Hematopoietic multipotent progenitor cell treated with erythropoietin and hydrocortisone succinate and interleukin-3 and kit ligand, for 17 days (in vitro differentiated cells): Measurements from ENCODE around the gene VSTM4.

Experiments used
- DNase-seq: peaks from one replicate; pipeline ENCODE4 v3.0.0-alpha.2; 2015; ENCODE audit warnings: low spot score

Gene VSTM4

DNA sequence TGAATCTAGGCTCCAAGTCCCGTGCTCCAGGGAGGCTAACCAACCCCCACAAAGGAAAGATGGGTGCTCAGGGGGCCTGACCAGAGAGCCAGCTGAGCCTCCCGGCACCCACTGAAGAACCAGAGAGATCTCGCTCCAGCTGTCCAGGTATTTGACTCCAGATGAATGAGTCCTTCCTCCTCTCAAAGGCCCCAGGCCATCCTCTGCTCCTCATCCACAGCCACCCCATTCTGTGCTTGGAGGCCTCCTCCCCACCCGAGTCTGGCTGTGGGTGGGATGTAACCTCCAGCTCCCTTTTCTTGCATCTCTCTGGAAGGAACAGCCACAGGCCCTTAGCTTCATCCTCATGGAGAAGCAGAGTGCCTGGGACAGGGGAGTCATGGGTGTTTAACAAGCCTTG lies 44.6 kb downstream of the VSTM4 start:
- no peak for DNase-seq

DNA sequence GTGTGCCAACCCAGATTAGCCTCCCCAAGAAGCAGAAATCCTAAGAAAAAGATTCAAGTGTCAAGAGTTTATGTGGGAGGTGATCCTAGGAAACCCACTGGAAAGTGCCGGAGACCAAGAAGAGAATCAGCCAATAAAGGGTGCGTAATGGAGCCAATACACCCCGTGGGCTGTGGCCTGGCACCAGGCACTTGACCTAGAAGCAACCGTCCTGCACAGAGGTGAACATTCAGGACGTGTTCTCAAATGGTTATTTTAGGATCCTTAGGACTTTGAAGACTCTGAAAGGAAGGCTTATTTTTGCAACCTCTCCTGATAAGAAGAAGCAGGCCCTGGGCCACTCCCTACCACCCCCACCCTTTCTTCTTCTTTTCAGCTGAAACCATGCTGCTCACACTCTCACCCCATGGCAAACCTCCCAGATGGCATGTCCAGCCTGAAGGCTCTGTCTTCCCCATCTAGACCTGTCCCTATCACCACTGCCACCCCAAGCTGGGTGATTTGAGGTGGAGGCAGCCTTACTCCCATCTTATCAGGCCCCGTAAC lies 46.6 kb downstream of the VSTM4 start:
- DNase-seq, result no peak

DNA sequence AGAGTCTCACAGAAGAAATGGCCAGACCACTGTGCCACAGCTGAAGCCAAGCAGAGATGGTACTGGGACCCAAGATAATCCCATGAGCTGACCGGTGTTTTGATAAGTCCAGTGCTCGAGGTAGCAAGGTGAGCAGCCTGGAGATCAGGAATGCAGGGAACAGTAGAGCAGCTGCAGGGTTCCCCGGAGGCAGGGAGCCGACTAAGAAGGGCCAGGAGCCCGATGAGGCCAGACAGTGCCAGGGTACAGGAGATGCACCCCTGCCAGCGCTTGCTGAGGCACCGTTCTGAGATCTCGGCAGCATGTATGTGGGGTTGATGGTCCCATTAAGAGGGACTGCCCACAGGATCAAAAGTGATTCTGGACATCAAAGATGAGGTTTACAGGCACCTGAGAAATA lies 47.1 kb downstream of the VSTM4 start:
- no peak for DNase-seq

DNA sequence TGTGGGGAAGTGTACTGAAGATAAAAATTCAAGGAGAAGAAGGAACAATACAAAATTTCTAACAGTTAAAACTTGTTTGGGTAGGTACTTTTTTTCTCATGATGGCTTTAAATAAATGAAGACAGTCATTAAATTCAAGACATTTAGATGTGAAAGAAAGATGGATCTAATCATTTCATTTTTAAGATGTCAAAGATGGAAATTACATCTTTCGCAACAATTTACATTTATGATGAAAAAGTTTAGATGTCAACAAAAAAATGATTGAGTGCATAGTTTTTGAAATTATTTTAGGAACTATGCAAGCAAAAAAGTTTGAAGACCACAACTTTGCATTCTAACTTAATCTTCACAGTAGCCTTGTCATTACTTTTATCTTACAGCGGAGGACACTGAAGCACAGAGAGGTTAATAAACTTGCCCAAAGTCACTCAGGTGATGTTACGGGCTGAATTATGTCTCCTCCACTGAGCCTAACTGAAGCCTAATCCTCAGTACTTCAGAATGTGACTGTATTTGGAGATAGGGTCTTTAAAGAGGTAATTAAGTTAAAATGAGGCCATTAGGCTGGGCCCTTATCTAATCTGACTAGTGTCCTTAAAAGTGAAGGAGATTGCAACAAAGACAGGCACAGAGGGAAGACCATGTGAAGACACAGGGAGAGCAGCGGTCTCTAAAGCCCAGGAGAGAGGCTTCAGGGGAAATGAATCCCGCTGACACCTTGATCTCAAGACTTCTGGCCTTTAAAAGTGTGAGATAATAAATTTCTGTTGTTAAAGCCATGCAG lies 48.2 kb downstream of the VSTM4 start:
- DNase-seq, result no peak

DNA sequence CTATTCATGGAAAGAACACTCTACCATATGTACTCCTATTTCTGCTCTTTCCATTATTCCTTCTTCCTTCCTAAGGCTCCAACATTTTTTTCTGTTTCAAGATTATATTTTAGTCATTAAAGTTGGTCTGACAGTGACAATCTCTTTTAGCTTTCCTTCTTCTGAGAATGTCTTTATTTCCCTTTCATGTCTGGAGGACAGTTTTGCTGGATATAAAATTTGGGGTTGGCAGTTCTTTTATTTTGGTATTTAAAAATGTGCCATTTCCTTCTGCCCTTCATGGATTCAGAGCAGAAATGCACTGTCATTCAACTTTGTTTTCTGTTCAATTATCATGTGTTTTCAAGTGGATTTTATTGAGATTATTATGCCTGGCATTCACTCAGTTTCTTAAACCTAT lies 53.1 kb downstream of the VSTM4 start:
- DNase-seq, result no peak

DNA sequence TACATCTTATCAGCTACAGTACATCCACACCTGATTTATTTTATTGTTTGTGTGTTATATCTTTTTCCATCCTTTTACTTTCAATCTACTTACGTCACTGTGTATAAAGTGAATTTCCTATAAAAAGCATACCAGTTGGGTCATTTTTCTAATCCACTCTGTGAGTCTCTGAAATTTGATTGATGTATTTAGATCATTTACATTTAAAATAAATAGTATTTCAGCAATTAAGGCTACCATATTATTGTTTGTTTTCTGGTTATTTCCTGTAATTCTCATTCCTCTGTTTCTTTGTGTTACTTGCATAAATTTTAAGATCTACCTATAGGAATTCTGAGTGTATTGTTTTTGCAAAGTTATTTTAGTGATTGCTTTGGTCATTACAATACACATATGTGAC lies 53.7 kb downstream of the VSTM4 start:
- no peak for DNase-seq

DNA sequence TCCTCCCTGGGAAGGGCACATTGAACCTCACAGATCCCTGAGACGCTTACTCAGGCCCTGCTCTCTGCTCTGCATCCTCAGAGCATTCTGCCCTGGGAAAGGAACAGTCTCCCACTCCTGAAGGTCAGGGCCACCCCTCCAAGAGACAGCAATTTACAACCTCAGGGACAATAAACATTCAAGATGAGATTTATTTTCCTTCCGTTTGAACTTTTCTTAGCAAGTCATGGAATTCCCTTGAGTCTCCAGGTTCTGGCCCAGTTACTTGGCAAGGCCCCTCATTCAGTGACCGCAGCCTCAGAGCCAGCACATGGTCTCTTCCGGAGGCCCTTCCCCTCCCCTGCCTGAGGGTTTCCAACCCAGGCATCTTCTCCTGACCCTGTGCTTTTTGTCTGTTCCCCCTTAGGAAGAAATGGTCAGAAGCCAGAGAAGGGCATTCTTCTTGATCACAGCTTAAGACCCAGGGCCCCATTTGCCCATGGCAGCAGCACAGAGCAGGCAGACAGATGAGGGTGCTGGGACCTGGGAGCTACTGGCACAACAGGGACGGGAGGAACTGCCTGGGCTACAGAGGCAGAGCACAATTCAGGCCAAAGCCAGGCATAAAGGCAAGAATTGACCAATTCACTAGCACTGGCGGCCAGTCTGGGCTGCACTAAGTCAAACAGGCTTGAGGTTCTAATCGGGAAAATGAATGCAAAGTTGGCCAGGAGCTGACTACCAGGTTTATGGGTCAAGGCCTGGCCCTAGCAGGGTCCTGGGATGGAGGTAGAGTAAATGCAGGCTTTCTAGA lies 56.7 kb downstream of the VSTM4 start:
- no peak for DNase-seq

DNA sequence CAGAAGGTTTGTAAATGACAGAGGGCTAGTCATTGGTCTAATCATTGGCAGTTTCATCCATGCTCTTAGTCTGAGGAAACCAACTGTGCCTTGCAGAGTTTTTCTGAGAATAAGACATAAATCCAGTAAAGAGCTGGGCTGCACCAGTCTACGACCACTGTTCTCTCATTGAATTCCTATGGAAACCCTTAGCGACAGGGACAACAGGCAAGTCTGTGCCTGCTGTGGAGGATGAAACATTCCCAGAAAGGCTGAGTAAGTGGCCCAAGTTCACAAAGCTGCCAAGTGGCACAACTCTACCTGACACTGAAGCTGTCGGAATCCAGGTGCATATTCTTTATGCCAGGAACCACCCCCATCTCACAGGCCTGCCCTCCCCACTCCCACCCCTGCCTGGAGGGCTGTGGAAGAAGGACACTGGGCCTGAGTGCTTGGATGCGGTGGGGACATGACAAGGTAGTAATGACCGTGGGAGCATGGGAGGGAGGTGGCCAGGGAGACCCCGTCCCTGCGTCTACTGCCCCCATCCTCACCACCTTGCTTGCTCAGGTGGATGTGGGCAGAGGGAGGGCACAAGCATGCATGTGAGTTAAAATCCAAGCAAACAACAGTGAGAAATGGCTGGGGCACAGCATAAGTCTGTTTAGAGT lies 58.0 kb downstream of the VSTM4 start:
- no peak for DNase-seq

DNA sequence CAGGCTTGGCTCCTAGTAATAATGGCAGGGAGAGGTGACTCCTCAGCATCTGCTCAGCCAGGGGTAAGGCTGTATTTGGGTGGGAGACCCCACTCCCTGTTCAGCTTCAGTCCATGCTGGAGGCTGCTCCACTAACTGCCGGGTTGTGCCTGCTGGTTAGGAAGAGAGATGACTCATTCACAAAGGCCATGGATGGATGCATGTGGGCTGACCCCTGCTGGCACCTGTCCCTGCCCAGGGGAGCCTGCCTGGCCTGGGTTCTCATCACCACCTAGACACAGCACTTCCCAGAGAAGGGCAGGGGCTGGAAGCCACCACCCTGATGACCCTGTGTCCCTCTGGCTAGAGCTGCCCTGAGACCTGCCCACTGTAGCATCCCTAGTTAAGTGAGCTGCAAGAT lies 59.0 kb downstream of the VSTM4 start:
- DNase-seq, result no peak

DNA sequence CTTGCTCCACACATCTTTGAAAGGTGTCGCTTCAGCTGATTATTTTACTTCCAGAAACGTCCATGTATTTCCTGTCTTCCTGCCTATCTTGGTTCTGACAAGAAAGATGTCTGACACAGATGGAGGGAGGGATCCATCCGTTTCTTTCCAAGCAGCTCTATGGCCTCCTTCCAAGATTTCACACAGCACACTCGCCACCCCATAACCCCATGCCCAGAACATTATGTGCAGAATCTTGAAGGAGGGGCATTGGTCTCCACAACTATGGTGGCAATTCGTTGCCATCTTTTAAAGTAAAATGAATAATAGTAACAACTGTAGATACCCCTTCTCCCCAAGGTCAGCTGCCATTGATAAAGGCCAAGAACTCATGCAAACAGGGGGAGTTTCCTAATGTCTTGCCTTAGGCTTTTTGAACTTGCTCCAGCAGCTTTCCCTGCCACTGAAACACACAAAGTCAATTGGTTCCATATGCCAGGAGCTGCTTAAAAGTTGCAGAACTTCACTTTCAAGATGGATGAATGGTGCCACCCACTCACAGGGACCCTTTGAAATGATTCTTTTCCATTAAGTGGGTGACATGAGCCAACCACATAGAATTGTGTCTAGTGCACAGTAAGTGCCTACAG lies 60.0 kb downstream of the VSTM4 start:
- DNase-seq, result no peak

DNA sequence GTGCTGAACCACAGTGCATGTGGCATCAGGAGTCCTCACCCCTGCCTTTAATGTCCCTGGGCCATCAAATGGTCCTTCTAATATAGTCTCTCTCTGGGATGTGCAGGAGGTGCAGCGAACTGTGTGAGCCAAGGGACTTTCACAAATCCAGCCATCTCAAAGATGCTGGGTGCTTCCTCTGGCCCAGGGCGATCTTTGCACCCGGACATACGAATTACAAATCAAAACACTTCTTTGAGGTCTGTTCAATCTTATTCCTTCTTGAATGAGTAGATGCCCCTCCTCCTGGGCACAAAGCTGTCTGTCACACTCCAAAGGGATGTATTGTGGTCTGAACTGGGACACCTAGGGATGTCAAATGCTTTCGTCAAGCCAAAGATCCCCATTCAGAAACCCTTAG lies 60.6 kb downstream of the VSTM4 start:
- DNase-seq, result no peak

DNA sequence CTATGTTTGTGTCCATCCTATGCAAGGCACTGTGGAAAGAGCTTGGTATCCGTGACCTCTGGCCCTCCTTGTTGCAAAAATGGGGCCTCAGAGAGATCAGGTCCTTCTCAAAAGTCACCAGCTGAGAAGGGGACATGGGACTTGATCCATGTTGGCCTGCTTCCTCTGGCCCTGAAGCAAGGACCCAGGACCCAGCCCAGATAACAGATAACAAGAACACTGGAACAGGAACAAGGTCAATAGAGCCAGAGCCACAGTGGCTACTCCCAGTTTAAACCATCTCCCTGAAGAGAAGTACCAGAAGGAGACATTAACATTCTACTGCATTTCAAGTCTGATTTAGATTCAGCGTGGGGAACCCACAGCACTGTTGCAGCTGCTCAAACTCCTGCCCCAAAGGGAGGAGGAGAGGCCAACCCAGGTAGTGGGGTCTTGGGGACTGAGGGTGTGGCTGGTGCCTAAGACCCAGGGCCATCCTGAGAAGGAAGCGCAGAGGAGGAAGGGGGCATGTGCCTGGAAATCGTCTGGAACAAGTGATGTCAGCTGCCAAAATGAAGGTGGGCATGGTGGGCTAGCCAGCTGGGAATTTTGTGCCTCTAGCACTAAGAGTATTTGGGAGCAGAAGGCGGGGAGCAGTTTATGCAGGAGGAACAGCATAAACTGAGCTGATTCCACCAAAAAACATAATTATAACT lies 61.2 kb downstream of the VSTM4 start:
- no peak for DNase-seq

DNA sequence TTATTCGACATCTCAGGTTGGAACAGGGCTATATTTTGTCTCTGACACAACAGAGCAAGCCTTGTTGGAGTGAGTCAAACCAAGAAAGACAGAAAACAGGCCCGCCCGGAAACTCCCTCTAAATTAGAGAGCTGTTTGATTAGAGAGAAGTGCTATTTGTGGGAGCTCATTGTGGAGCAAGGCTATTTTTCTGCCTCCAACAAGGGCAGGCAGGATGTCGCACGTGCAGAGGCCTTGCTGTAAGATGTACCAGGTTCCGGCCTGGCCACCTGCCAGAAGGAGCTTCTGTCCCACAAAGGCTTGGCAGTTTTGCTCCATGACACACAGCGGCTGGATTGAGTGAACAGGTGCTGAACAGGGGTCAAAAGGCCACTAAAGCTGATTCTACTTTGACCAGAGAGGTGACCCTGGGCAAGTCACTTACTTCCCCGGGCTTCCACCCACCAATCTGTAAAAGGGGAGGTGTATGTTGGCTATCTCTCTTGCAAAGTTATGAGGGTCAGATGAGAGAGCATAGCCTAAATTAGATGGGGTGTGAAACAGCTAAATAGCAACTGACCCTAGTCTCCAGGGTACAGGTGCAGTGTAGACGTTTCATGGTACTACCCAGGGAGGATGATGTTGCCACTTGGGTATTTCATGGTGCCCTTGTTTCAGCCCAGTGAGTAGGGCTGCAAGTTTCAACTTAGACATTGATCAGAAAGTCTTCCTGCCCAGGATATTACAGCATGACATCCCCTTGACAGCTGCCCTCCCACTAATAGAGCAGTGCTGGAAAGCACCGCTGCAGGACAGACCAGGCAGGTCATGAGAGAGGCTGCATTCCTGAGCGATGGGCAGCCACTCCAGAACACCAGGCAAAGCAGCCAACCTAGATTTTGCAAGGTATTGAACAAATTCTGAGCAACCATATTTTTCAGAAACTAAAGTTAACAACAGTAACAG lies 62.0 kb downstream of the VSTM4 start:
- no peak for DNase-seq

DNA sequence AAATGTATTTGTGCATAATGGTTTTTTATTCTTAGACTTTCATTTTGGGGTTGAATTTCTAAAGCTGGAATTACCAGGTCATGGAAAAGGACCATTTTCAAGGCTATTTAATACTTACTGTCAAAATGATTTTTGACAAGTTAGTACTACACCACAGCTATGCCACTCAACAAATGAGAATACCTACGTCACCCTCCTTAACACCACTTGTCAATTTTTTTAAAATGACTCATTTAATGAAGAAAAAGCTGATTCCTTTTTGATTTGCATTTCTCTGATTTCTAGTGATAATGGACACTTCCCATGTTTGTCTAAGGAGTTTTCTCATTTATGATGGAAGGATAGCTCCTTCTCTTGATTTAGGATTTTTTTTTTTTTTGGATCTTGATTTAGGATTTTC lies 63.3 kb downstream of the VSTM4 start:
- DNase-seq, result no peak

DNA sequence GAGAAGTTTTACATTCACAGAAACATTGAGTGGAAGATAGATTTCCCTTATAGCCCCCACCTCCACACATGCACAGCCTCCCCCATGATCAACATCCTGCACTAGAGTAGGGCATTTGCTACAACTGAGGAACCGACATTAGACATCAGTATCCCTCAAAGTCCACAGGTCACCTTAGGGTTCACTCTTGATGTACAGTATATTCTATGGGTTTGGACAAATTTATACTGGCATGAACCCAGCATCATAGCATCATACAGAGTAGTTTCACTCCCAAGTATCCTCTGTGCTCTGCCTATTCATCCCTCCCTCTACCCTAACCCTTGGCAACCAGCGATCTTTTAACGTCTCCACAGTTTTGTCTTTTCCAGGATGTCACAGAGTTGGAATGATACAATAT lies 64.4 kb downstream of the VSTM4 start:
- DNase-seq, result no peak

DNA sequence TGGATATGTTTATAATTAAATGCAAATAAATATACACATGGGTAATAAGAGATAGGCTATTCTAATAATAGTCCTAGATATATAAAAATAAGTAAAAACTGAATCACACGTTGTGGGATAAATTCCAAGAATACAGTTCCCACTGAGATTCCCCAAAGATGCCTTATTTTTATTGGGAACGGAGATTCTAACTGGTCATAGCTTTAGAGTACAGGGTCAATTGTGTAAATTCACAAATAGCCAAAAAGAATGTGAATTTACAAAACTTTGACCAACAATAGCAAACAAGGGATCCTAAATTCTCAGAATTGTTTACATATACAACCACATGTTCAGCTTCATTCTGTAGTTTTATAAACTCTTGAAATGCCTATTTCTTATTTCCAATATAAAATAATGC lies 65.0 kb downstream of the VSTM4 start:
- no peak for DNase-seq

DNA sequence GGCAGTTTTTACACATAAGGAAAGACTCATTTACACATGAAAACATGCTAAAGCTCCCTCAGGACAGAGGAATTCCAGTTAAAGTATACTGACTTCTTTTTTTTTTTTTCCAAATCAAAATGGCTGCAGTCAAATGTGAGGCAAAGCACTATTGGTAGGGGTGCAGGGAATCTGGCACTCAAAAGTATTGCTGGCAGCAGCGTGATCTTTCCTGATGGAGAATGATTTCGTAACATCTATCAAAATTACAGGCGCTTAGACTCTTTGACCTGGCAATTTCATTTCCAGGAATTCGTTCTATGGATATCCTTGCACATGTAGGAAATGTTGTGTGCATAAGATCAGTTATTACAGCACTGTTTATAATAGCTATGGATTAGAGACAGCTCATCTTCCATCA lies 65.7 kb downstream of the VSTM4 start:
- no peak for DNase-seq

DNA sequence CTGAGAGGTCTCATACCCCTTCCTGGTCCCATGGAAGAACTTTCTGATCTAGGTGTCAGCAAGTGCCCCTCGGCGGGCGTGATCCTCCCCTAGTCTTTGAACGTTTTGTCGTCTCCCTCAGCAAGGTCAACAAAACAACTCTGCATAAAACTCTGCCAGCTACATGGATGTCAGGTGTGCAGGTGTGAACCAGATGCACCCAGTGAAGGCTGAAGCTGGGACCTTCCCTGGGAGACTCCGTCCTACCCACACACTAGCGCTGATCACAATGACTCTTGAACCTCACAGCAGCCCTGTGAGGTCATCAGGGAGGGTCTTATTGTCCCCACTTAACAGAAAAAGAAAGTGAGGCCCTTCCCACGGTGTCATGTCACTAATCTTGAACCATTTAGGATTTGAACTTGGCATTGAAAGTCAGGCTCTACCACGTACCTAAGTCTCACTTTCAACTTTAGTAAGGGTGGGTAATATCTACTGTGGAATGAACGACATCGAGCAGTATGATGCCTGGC lies 68.1 kb downstream of the VSTM4 start:
- no peak for DNase-seq

DNA sequence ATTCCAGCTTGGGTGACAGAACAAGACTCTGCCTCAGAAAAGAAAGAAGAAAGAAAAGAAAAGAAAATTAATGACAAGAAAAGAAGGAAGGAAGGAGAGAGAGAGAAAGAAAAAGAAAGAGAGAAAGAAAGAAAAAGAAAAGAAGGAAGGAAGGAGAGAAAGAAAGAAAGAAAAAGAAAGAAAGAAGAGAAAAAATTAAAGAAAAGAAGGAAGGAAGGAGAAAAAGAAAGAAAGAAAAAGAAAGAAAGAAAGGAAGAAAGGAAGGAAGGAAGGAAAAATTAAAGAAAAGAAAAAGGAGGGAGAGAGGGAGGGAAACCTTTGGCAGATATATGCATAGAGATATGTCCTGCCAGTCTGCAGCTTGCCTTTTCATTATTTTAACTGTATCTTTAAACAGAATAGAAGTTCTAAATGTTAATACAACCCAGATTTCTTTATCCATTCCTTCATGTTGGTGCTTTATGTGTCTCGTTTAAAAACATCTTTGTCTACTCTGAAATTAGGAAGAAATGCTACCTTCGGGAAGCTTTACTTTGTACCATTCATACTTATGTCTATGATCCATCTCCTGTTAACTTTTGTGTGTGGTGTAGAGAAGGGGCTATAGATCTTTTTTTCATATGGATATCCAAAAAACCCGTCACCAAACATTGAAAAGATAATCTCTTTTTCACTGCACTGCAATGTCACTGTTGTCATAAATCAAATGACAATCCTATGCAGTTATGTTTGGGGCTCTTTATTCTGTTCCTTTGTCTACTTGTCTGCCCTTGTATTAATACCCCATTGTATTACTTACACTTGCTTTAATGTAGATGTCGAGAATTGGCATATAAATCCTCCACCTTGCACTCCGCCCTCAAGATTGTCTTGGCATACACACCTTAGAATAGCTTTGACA lies 70.8 kb downstream of the VSTM4 start:
- no peak for DNase-seq
